IPS-20b (cell line): ENCODE data around the gene PLIN1.

Experiments
- H3K27ac ChIP-seq: one replicate; pipeline ENCODE4 v1.5.1; 2013; ENCODE audit warnings: low read length
- H3K27me3 ChIP-seq: 2 replicates; pipeline ENCODE4 v1.6.1; 2013; ENCODE audit warnings: mild to moderate bottlenecking, low read length, inconsistent platforms; ENCODE audit not compliant: insufficient read depth
- H3K36me3 ChIP-seq: 2 replicates; pipeline ENCODE4 v1.6.1; 2013; ENCODE audit warnings: low read depth, mild to moderate bottlenecking, inconsistent platforms, low read length, moderate library complexity; ENCODE audit not compliant: insufficient read depth
- H3K4me1 ChIP-seq: 2 replicates; pipeline ENCODE4 v1.6.1; 2013; ENCODE audit warnings: mild to moderate bottlenecking, control low read depth, inconsistent platforms, low read length, moderate library complexity; ENCODE audit not compliant: insufficient read depth
- H3K4me3 ChIP-seq: 2 replicates; pipeline ENCODE4 v1.5.1; 2013; ENCODE audit warnings: mild to moderate bottlenecking, low read length, inconsistent platforms
- H3K9ac ChIP-seq: 2 replicates; pipeline ENCODE4 v1.6.1; 2013; ENCODE audit warnings: low read depth, mild to moderate bottlenecking, inconsistent platforms, low read length, moderate library complexity
- H3K9me3 ChIP-seq: 2 replicates; pipeline ENCODE4 v1.6.1; 2013; ENCODE audit warnings: mild to moderate bottlenecking, low read depth, low read length, inconsistent platforms; ENCODE audit not compliant: insufficient read depth

Gene PLIN1

DNA sequence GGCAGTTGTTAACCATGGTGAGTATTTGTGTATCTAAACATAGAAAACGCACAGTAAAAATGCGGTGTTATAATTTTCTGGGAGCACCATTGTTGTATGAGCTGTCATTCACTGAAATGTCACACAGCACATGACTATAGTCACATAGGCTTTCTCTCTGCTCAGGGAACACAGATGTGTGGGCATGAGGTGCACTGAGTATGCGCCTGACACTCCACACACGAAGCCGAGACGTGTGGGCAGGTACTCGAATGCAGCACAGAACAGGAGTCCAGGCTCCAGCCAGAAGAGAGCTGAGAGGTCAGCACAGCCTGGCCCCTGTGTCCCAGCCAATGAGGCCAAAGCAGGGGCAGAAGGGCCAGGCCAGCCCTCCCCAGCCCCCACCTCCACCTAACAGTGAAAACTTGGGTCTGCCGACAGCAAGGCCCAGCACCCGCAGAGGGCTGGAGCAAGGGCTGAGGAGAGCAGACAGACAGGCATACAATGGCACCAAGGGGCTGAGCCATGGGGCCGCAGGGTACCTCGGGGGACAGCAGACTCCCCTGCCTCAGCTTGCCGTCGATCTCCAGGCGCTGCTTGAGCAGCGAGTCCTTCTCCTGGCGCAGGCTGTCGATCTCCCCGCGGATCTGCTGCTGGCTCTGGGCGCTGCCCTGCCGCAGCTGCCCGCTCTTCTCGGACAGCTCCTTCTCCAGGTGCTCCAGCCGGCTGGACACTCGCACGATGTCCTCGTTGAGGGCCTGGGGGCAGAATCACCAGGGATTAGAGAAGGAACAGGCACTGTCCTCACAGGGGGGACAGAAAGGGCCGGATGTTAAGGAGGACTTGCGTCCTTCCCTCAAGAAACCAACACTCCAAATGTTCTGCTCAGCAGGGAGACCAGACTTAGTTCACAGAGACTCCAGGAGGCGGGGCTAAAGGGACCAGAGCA is 47.9 kb downstream of the PLIN1 start:
- Histone ChIP-seq H3K27ac (no peak overlapping the region), H3K27me3 (no peaks in the 10 kb centered on the region), H3K4me3 (no peak overlapping the region), H3K9ac (no peak overlapping the region), H3K36me3 (peaks cover 75% of the 10 kb centered on the region), H3K9me3 (peaks cover 23% of the 10 kb centered on the region), H3K4me1 (no peaks in the 10 kb centered on the region)

DNA sequence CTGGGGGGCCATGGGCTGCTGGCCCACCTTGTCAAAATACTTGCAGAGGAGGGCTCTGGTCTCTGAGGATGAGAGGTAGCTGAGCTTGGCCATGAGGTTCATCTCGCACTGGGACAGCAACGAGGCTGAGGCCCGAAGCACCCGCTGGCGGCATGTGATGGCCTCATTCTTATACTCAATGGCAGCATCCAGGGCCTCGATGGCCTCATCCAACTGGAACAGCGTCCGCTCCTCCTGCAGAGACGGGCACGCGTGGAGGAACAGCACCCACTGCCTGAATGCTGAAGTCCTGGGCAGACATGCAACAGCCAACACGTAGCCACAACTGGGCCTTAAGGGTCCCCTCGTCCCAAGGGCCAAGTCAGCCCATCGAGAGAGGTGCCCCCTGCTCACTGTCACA is 48.9 kb downstream of the PLIN1 start:
- H3K9ac ChIP-seq = no peak overlapping the region
- H3K36me3 ChIP-seq = peaks cover 85% of the 10 kb centered on the region
- H3K27me3 ChIP-seq = no peaks in the 10 kb centered on the region
- H3K4me3 ChIP-seq = no peak overlapping the region
- H3K9me3 ChIP-seq = peaks cover 23% of the 10 kb centered on the region
- H3K27ac ChIP-seq = no peak overlapping the region
- no peaks in the 10 kb centered on the region for H3K4me1 ChIP-seq

DNA sequence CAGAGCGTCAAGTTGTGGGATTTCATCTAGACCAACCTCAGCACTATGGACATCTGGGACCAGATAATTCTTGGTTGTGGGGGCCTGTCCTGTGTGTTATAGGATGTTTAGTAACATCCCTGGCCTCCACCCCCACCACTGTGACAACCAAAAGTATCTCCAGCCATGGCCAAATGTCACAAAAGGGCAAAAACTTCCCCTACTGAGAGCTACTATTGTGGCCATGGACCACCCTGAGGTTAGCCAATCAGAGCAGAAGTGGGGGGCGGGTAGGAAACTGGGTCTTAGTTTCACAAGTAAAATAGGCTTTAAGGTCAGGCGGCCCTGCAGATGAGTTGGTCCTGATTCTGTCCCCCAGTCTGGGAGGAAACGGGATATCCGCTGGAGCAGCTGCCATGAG is 49.3 kb downstream of the PLIN1 start:
- no peak overlapping the region for H3K4me3 ChIP-seq
- H3K27me3 ChIP-seq = no peaks in the 10 kb centered on the region
- H3K36me3 ChIP-seq = peaks cover 89% of the 10 kb centered on the region
- H3K27ac ChIP-seq = no peak overlapping the region
- no peaks in the 10 kb centered on the region for H3K4me1 ChIP-seq
- peaks cover 23% of the 10 kb centered on the region for H3K9me3 ChIP-seq
- H3K9ac ChIP-seq = no peak overlapping the region

DNA sequence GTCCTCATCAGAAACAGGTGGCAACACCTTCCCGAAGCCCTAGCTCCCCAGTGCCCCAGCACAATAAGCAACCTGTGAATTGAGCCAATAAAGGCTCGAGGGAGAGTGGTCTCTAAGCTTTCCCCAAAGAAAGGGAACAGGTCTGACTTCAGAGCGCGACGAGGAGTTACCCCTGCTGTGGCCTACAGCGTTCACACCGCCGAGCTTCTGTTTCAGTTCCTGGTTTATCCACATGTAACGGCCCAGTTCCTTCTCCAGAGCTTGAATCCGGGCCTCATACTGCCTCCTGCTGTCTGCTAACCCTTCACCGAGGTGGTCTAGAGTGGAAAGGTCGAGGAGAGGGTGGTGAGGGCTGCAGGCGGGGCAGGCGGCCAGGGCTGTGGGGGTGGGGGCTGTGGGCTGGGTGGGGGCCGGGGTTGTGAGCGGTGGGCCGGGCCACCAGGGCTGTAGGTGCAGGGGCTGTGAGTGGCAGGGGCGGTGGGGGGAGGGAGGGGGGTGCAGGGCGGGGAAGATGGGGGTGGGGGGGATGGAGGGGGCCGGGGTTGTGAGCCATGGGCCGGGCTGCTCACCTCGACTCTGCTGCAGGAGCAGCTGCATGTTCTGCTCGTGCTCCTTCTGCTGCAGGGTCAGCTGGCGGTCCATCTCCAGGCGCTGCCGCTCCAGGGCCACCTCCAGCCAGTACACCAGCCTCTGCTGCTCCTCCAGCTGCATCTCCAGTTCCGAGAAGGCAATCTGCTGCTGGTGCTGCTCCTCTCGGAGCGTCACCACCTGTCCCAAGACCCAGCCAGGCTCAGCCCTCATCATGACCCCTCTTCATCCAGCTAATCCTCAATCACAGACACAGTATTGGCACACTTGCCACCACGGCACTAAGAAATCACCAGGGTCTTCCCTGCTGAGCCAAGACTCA is 50.1 kb downstream of the PLIN1 start:
- Histone ChIP-seq H3K4me1 (no peaks in the 10 kb centered on the region), H3K27ac (no peak overlapping the region), H3K36me3 (peaks cover 97% of the 10 kb centered on the region), H3K9ac (no peak overlapping the region), H3K27me3 (no peaks in the 10 kb centered on the region), H3K4me3 (no peak overlapping the region), H3K9me3 (peaks cover 23% of the 10 kb centered on the region)

DNA sequence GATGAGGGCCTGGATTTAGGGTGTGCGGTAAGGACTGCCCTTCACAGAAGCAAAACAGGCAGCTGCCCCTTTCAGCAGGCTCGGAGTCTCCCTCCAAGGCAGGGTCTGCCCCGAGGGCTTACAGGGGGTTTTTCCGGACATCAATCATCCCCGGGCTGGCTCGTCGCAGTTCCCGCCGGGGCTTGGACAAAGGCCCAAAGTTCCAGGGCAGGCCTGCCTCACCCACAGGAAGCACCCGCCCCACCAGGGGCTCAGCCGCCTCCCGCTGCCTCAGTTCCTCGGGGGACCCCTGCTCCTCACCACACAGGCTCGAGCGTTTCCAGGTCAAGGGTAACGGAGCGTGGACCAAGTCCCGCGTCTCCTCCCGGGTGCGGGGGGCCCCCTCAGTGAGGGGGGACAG is 50.9 kb downstream of the PLIN1 start:
- no peak overlapping the region for H3K27ac ChIP-seq
- H3K36me3 ChIP-seq = peaks cover 97% of the 10 kb centered on the region

GRCh38 chr15:89627256-89627970 is 51.8 kb downstream of the PLIN1 start:
- H3K36me3 ChIP-seq = peaks cover 97% of the 10 kb centered on the region
- no peak overlapping the region for H3K4me3 ChIP-seq
- no peak overlapping the region for H3K9ac ChIP-seq
- no peak overlapping the region for H3K27ac ChIP-seq
- no peaks in the 10 kb centered on the region for H3K4me1 ChIP-seq
- no peaks in the 10 kb centered on the region for H3K27me3 ChIP-seq
- peaks cover 9% of the 10 kb centered on the region for H3K9me3 ChIP-seq

More for the DNA sequence above, 50.9 kb downstream of the PLIN1 start:
- H3K4me3 ChIP-seq = no peak overlapping the region
- no peak overlapping the region for H3K9ac ChIP-seq
- H3K4me1 ChIP-seq = no peaks in the 10 kb centered on the region
- H3K9me3 ChIP-seq = peaks cover 16% of the 10 kb centered on the region
- no peaks in the 10 kb centered on the region for H3K27me3 ChIP-seq

DNA sequence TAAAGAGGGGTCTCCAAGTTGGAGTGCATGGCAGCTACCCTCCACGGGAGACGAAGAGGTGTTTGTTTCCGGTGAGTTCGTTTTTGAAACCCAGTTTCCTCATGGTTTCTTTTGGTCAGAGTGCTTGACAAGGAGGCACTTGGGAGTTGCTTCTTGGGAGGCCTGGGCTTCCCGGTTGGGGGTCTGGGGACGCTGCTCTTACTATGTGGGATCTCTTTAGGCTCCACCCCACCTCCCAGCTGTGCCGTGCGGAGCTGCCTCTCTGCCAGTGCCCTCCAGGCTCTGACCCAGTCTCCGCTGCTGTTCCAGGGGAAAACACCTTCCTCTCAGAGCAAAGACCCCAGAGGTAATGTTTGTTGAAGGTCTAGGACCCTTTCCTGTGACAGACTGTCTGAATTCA is 53.5 kb downstream of the PLIN1 start:
- no peak overlapping the region for H3K9ac ChIP-seq
- no peaks in the 10 kb centered on the region for H3K27me3 ChIP-seq
- H3K36me3 ChIP-seq = peaks cover 96% of the 10 kb centered on the region
- no peak overlapping the region for H3K4me3 ChIP-seq
- no peaks in the 10 kb centered on the region for H3K4me1 ChIP-seq
- no peak overlapping the region for H3K27ac ChIP-seq
- no peaks in the 10 kb centered on the region for H3K9me3 ChIP-seq

GRCh38 chr15:89623165-89623564 is 56.0 kb downstream of the PLIN1 start:
- H3K36me3 ChIP-seq = peaks cover 98% of the 10 kb centered on the region
- H3K9me3 ChIP-seq = no peaks in the 10 kb centered on the region
- no peaks in the 10 kb centered on the region for H3K27me3 ChIP-seq
- no peaks in the 10 kb centered on the region for H3K4me1 ChIP-seq
- H3K9ac ChIP-seq = no peak overlapping the region
- no peak overlapping the region for H3K27ac ChIP-seq
- no peak overlapping the region for H3K4me3 ChIP-seq

- no peaks in the 10 kb centered on the region for H3K9me3 ChIP-seq
- H3K27ac ChIP-seq = no peak overlapping the region
- H3K9ac ChIP-seq = no peak overlapping the region
- no peaks in the 10 kb centered on the region for H3K4me1 ChIP-seq
- H3K36me3 ChIP-seq = peaks cover 96% of the 10 kb centered on the region
- no peaks in the 10 kb centered on the region for H3K27me3 ChIP-seq
- H3K4me3 ChIP-seq = no peak overlapping the region
Observed at GRCh38 chr15:89621547-89621946, 57.6 kb downstream of the PLIN1 start.

- Histone ChIP-seq H3K9ac (no peak overlapping the region), H3K27ac (no peak overlapping the region), H3K4me3 (no peak overlapping the region), H3K27me3 (no peaks in the 10 kb centered on the region), H3K4me1 (no peaks in the 10 kb centered on the region), H3K9me3 (no peaks in the 10 kb centered on the region), H3K36me3 (peaks cover 92% of the 10 kb centered on the region)
Observed at GRCh38 chr15:89616228-89616627, 62.9 kb downstream of the PLIN1 start.

DNA sequence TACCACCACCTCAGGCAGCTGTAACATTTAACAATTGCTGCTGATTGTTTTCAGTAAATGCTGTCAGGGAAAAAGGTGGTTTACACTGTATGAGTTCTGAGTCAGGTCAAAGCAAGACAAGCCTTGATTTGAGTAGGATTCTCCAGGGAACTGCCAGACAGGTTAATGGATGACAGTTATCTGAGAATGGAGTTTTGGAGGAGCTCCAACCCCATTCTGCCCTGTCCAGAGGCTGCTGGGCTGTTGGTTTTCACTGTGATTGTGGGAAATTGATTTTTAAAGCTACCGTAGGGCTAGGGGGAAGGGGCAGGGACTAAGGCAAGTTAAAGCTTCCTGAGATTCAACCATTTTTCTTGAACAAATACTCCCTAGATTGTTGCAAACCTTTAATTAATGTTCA is 64.0 kb downstream of the PLIN1 start:
- H3K27ac ChIP-seq = no peak overlapping the region
- H3K36me3 ChIP-seq = peaks cover 94% of the 10 kb centered on the region
- H3K9me3 ChIP-seq = no peaks in the 10 kb centered on the region
- H3K27me3 ChIP-seq = no peaks in the 10 kb centered on the region
- no peaks in the 10 kb centered on the region for H3K4me1 ChIP-seq
- H3K9ac ChIP-seq = no peak overlapping the region
- H3K4me3 ChIP-seq = no peak overlapping the region
